DMS 273 treated with DMSO at 0.1 percent for 48 hours (cell line): ENCODE results near the gene CCDC28A.

ENCODE experiments used
- DNase-seq: peaks from one replicate; lab custom pipeline; 2025; lab: John Stamatoyannopoulos, UW

CCDC28A gene

GRCh38 chr6:138795809-138796603 lies 22.4 kb downstream of the CCDC28A start, which contains the start of gene ECT2L:
ECT2L (plus strand) TSS chr6:138796087; CDS start chr6:138813275, 17,188 bp downstream.
- no peak for DNase-seq

GRCh38 chr6:138796771-138797170 lies 23.2 kb downstream of the CCDC28A start:
- no peak for DNase-seq

GRCh38 chr6:138797806-138798446 lies 24.4 kb downstream of the CCDC28A start:
- DNase-seq, result no peak

GRCh38 chr6:138800377-138801150 lies 27.0 kb downstream of the CCDC28A start:
- DNase-seq, result no peak

GRCh38 chr6:138803331-138803730 lies 29.8 kb downstream of the CCDC28A start:
- DNase-seq, result peak; percentile 12

- DNase-seq, result no peak
These were observed 30.3 kb downstream of the CCDC28A start for GRCh38 chr6:138803861-138804260.

GRCh38 chr6:138805016-138805765 lies 31.6 kb downstream of the CCDC28A start:
- peak; percentile 88 for DNase-seq

- DNase-seq, result no peak
These were observed 33.3 kb downstream of the CCDC28A start for GRCh38 chr6:138806889-138807288.

GRCh38 chr6:138809677-138810076 lies 36.1 kb downstream of the CCDC28A start:
- DNase-seq, result no peak

- DNase-seq, result no peak
These were observed 38.3 kb downstream of the CCDC28A start for GRCh38 chr6:138811866-138812265.

- DNase-seq, result peak; percentile 45
These were observed 40.7 kb downstream of the CCDC28A start for GRCh38 chr6:138814179-138814834.

GRCh38 chr6:138815221-138815620 lies 41.7 kb downstream of the CCDC28A start:
- DNase-seq, result no peak

GRCh38 chr6:138815797-138816528 lies 42.4 kb downstream of the CCDC28A start:
- DNase-seq, result peak; percentile 68

- no peak for DNase-seq
These were observed 44.2 kb downstream of the CCDC28A start for GRCh38 chr6:138817799-138818198.

GRCh38 chr6:138818496-138819194 lies 45.1 kb downstream of the CCDC28A start:
- no peak for DNase-seq

GRCh38 chr6:138821519-138821918 lies 48.0 kb downstream of the CCDC28A start:
- DNase-seq, result no peak

GRCh38 chr6:138824482-138825144 lies 51.0 kb downstream of the CCDC28A start:
- no peak for DNase-seq

GRCh38 chr6:138830248-138830647 lies 56.7 kb downstream of the CCDC28A start:
- DNase-seq, result no peak

- no peak for DNase-seq
These were observed 58.6 kb downstream of the CCDC28A start for GRCh38 chr6:138832182-138832581.
